ENCODE measurements around the gene RNF144A.
A peak's percentile ranks its signal among the peaks of the same experiment; 100 is the strongest.

RNF144A gene

DNA sequence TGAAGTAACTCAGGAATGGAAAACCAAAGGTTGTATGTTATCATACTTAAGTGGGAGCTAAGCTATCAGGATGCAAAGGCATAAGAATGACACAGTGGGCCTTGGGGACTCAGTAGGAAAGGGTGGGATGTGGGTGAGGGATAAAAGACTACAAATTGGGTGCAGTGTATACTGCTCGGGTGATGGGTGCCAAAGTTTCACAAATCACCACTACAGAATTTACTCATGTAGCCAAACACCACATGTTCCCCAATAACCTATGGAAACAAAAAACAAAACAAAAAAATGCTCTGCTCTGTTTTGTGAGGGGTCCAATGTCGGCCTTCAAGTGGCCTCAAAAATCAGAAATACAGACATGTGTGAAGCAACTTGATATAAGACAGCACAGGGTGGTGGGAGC, 8.9 kb upstream of the RNF144A start:
- no peak for DNase-seq (ENCODE audit: low read depth in 3 of 3)

DNA sequence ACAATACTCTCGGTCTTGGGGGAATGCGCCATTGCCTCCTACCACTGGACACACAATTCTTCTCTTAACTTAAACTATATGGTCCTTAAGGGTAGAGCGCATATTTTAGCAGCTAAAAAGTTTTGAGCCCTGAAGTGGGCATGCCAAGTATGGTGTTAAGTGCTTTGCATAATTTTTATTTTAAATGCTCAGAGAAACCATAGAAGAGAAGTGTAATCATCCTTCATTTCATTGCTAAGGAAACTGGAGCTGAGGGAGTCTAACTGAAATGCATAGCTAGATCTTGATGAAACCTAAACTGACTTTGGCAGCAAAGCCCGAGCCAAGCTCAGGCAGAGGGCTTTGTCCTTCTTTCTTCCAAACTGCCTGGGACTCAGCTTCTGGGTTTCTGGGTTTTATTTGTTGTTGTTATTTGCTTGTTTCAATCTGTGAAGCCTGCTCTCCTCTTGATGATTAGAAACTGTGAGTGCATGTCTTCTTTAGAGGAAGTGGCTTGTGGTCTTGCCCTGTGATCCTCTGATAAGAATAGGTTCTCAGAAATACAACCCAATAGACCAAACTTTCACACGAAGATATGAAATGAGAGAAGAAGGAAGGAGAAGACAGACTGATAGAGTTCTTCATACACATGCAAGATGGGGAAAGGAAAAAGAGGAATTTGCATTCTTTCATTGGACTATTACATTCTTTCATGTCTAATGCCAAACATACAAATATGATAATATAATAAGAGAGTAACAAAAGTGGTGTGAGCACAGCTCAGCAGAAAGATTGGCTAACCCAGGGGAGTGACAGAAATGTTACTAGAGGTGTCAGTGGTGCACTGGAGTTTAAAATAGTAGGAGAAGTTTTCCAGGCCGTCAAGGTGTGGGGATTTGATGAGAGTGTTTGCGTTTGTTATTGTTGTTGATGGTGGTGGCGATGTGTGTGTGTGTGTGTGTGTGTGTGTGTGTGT, 7.5 kb upstream of the RNF144A start:
- DNase-seq (ENCODE audit: low read depth in 3 of 3), result no peak

DNA sequence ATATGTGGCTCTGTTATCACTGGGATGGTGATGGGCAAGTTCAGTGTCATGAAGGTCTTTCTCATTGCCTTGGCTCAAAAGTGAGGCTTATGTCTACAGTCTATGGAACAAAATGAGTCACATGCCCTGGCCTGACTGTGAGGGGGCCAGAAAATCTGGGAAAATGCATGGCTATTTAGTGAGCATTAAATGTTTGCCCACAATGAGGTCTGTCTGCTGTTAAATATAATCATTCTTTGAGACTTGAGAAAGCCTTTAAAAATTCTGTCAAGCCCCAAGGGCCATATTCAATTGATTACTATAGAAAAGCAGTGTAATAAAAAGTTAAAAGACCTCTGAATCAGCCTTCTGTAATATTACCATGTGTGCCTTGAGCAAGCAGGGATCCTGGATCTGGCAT, 5.5 kb upstream of the RNF144A start:
- no peak for DNase-seq (ENCODE audit: low read depth in 3 of 3)

DNA sequence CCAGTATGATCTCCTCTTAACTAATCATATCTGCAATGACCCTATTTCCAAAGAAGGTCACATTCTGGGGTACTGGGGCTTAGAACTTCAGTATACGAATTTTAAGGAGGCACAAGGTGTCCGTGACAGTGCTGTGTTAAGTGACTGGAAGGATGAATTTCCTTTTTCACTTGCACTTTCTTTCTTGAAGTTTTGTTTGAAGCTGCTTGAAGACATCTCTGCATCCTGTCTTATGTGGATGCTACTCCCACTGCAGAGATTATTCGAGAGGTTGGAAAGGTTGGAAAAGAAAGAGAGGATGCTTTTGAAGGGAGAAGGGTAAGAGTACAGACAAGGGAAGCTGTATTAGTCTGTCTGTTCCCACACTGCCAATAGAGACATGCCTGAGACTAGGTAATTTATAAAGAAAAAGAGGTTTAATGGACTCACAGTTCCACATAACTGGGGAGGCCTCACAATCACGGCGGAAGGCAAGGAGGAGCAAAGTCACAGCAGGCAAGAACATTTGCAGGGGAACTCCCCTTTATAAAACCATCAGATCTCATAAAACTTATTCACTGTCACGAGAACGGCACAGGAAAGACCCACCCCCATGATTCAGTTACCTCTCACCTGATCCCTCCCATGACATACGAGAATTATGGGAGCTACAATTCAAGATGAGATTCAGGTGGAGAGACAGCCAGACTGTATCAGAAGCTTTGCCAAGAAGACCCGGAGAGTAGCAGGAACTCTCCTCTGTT, 3.6 kb upstream of the RNF144A start:
- DNase-seq (ENCODE audit: low read depth in 3 of 3), result peak in 1 of 3 experiments; percentile 58

DNA sequence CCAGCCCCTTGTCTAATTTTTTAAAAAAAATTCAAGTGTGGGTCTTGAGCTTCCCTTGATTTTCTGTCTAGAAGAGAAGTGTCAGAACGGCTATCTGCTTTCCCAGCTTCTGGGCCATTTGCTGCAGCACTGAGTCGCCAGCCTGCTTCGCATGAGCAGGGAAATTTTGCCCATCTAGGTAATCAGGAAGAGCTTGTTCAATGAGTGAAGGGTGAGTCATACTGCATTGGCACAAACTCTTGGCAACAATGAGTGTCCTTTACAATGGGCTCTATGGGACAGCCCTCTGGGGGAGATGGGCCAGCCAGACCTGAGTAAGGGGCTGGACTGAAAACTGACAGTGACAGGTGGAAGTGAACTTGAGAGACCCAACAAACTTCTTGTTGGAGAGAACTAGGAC, 2.4 kb upstream of the RNF144A start:
- DNase-seq (ENCODE audit: low read depth in 3 of 3), result peak in 1 of 3 experiments; percentile 19

DNA sequence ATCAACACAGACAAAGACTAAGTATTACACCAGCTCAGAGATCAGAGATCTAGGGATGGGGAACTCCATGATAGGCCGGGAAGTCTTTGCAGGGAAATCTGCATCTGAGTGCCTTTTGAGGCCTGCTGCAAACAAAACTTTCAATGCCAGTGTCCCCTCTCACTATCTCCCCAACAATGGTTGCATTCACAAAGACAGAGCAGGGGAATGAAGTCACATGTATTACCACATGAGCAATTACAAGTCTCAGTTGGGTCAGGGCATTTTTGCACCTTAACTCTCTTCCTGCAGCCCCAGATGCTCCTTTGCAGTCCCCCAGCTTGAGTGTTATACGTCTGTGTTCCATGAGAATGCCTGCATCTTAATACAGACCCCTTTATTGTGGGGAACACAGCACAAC, 1.8 kb upstream of the RNF144A start:
- no peak for DNase-seq (ENCODE audit: low read depth in 3 of 3)

DNA sequence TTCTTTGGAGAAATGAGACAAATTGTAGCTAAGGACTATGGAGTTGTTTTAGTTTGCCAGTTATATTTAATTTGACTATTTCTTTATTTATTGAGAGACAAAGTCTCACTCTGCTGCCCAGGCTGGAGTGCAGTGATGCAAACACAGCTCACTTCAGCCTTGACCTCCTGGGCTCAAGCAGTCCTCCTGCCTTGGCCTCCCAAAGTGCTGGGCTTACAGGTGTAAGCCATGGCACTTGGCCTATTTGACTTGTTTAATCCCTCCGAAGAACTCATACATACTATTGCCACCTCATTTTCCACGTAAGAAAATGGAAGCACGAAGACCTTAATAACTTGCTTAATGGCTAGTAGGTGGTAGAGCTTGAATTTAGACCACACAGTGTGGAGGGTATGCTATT, 988 bp upstream of the RNF144A start:
- DNase-seq (ENCODE audit: low read depth in 3 of 3), result no peak

DNA sequence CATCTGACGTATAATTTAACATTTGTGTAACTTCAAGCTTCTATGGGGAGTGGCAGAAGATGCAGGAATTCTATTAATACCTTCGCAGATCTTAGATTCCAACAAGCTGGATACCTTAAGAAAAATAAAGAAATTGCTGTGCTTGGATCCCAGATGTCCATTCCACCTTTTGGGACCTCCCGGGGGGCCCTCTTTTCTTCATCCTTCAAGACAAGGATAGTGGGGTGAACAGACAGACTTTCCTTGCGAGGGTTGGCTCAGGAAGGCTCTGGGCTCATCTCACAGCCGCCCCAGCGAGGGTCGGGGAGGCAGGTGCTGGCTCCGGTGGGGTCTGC, 509 bp upstream of the RNF144A start:
- DNase-seq (ENCODE audit: low read depth in 3 of 3), result no peak

DNA sequence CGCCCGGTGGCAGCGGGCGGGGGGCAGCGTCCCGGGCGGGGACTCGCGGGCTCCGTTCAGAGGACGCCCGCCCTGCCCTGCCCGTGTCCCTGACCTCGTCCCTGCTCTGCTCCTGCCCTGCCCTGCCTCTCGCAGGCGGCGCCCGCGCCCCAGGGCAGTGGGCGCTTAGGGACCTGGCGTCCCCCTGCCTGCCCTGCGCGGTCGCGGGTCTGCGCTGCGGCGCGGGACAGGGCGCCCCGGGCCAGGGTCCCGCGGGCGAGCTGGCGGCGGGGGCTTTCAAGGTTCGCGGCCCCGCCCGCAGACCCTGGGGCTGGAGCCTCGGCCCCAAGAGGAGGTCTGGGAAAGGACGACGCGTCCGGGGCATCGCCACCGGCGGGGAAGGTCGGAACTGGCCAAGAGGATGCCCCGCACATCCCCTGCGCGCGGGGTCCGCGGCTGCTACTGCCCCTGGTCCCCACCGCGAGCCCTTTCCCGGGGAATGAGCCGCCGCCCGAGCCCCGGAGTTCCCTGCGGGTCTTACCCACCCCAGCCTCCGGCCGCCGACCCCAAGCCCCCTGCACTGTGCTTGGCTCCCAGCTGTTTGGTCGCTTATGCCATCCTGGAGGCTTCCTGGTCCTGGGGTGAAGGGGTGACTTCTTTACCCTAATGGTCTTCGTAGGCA, 679 bp downstream of the RNF144A start:
- DNase-seq (ENCODE audit: low read depth in 3 of 3), result no peak

DNA sequence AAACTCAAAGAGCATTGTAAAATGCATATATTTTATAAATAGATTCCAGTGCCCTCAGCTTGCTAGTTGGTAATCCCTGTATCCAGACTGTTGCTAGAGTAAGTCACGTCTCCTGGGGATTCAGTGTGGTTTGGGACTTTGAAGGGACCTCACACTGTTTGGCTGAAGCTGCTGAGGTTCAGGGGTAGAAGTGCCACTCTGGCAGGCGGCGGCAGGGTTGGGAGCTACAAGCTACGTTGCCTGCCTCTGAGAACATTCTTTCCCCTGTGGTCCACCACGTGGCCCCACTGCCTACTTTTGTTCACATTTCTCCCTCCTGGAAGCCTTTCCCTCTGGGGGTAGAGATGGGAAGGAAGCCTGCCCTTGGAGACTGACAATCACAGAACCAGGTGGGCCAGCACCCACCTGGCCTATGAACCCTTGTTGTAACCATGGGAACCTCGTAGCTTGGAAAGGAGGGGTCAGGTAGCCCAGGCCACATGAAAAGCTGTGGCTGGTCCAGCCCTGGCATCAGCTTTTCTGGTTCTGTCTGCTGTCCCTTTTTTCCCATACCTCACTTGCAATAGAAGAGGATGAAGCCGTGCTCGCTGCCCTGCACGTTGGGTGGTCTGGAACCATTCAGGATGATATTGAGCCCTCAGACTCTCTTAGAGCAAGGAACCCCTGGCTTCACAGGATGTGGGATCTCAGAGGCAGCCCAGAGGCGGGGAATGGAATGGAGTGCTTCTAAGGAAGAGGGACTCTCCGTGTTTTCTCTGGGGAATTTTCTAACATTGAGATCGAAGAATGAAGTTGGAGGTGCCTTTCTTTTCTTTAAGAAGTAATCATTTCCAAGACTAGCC, 2.9 kb downstream of the RNF144A start:
- DNase-seq (ENCODE audit: low read depth in 3 of 3), result no peak

DNA sequence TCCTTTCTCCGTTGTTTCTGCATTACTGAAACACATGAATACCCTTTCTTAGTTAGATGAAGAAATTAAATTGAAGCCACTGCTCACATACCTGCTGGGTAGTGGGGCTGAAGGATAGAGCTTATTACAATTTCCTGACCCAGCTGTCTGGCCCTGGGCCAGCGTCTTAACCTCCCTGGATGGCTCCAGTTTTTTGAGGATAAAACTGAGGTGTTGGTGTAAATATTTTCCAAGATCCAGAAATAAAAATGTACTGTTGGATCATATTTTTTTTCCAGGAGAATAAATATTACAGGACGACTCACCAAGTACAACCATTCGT, 3.5 kb downstream of the RNF144A start:
- DNase-seq (ENCODE audit: low read depth in 3 of 3), result no peak

DNA sequence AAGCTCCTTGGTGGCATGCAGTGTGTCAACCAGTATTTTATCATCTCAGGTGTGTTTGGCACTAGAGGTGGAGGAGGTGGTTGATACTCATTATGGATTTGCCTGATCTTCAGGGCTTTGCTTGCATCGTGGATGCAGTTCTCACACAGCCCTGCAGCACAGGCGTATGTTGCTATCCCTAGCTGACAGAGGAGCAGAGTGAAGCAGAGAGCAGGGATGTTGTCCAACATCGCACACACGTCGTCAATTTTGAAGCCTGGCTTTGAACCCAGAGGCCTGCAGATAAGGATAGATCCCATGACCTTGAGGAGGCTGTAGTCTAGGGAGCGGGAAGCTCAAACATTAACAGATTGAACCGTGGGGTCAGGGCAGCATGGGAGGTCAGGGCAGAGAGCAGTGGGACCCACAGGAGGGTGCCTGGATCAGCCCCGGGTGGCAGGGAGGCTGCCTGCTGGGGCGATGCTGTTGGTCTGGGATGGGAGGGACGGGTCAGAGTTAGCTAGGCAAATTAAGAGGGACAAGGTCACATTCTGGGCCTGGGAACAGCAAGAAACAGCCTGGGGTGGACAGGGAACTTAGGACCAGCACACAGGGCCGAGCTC, 4.2 kb downstream of the RNF144A start:
- DNase-seq (ENCODE audit: low read depth in 3 of 3), result no peak

DNA sequence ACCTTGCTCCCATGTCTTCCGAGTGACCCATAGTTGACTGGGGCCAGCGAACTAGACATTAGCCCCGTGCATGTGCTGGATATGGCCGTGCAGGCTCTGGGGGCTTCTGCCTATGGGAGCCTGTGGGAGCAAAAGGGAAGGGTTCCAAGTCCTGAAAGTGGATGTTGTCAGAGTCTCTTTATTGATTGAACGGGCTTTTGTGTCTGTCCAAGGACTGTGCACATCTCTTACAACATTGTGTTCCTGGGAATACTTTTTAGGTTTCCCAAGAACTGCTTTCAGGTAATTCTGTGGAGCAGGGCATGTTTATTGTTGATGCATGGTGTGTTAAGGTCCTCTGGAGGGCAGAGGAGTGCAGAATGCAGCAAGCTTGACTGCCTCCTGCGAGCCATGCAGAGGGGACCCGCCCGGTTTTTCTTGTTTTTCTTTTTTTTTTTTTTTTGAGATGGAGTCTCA, 5.0 kb downstream of the RNF144A start:
- DNase-seq (ENCODE audit: low read depth in 3 of 3), result no peak

DNA sequence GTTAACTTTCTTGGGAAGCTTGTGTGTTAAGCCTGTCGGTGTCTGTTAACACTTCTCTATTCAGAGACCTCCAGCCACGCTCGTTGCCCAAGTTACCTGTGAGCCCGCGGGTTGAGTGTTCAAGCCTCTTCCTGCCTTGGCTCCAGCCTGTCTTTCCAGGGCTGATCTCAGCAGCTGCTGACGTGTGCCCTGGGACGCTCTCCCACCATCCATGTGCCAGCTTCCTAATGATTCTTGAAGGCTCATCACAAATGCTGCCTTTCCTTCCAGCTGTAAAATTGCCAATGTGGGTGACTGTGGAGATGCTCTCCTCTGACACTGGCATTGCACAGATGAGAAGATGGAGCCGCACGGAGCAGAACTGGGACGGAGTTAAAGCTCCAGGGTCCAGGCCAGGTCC, 6.1 kb downstream of the RNF144A start:
- no peak for DNase-seq (ENCODE audit: low read depth in 3 of 3)

DNA sequence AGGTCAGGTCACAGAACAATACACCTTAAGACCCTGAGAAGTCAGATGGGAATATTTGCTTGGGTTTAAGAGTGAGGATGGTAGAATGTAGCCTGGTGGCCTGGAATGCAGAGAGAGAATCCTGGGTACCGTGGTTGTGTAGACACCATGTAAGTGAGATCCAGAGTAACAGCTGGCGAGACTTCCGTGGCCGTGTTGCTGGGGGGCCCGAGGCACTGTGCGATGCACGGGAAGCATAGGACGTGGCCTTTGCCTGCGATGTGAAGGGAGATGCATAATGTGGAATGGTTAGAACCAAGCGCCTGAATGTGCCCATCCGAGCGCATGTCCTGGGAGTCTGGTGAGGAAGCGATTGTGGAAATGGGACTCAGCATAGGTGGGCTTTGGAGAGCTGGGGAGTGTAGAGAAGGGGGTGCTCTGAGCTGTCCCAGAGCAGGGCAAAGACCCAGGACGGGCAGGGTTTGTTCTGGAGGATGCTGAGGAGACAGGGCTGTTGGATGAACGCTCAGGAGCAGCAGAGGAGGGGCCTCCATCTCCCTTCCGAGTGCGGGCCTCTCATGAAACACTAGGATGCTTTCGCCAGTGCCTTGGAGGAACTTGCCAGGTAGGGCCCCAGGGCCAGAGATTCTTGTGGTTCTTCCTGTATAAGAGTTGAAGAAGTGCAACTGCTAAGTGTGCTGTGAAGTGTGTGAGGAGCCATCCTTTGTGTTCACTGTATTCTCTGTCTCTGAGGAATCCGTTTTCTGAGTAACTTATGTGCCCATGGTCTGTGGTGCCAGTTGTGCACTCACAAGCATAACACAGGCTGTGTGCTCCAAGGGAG, 7.1 kb downstream of the RNF144A start:
- DNase-seq (ENCODE audit: low read depth in 3 of 3), result no peak

DNA sequence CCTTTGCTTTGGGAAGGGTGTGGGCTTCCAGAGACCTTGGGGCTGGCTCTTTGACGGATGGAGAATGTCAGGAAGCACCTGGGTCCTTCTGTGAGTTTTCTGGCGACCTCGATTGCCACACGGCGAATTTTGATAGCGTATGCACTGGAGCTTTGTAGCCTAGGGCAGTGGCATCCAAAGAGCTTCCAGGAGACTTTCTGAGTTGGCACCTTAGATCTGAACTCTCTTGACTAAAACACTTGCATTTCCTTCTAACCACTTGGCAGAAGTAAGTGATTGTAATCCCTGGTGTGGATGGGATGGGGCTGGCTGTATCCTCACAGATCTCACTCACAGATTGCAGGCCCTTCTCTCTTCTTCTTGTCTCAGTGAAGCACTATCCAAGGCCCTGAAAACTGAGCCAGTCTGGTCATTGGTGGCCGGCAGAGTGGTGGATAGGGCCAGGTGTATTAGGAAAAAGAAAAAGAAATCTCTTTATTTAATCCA, 7.8 kb downstream of the RNF144A start:
- DNase-seq (ENCODE audit: low read depth in 3 of 3), result no peak

DNA sequence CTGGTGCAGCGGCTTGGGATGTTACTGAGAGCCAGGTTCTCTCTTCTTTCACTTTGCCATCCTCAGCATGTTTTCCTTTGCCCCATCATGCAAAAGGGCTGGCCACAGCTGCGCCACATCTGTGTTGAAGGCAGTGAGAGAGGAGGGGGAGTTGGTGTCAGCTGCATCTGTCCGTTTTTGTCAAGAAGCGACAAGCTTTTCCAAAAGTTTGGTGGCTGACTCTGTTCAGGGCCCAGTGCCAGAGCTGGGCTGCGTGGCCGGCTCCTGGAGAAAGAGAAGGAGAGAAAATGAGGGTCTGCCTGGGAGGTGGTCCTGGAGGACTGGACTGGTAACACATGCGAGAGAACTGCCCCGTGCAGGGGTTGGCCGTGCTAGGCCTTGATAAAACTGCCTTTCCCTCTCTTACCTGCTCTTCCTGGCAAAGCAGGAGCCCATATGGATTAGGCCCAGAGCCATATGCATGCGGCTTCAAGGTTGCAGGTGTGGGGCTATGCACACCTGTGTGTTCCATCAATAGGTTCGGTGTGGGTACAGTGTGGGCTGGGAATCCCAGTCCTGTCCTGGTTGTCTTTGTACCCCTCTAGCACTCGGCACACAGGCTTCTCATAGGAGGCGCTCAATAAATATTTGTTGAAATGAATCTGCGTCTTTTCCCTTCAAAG, 9.0 kb downstream of the RNF144A start:
- DNase-seq (ENCODE audit: low read depth in 3 of 3), result no peak

DNA sequence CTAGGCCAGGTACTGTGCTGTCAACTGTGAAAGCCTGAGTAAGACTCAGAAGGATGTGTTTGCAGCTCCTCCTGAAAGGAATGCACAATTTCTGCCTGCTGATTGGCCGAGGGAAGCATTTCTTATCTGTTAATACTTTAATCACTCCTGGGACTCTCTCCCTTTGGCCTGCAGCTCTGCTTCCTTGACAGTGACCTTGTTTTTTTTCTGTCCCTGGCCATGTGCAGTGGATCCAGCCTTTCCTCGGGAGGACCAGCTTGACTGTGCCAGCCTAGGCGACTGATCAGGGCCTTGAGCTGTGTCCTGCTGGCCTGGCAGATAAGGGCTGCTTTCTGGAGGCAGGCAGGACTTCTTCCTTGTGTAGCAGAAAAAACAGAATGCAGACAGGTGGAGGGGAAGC, 10.0 kb downstream of the RNF144A start:
- DNase-seq (ENCODE audit: low read depth in 3 of 3), result no peak

DNA sequence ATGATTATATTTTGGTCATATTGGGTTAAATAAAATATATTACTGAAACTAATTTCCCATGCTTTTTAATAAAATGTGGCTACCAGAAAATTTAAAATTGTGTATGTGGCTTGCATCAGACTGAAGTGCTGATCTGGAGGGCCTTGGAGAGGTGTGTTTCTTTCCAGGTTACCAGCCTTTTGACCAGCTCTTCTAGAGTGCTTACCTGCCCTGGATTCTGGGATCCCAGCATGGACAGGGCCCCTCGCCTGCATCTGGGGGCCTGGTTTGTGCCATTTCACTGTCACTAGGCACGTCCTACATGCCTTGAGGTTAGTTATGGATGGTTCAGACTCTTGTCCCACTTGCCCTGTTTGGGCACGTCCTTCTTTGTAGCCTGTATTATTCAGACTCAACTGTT, 10.5 kb downstream of the RNF144A start:
- DNase-seq (ENCODE audit: low read depth in 3 of 3), result no peak

DNA sequence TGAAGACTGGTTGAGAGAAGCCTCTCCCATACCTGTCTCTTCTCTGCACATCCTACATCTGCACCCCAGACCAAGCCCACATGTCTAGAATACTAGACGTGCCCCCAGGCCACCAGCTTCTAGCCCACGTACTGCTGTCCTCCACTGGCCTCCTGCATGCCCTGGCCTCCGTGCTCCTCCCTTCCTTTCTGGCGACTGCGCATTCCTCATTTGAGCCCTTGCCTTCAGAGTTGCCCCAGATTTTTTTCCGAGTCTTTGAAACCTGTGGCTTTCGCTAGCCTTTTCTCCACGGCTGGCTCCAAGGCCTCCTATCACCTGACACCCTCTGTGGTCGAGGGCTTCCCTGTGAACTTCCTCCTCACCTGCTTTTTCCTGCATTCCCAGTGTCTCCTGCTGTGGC, 11.2 kb downstream of the RNF144A start:
- DNase-seq (ENCODE audit: low read depth in 3 of 3), result no peak
